Loucy (cell line): Measurements from ENCODE around the gene UBAC2.

Experiments
- CTCF ChIP-seq: fragments of 200-600 bp; sonication (generic); conservative IDR thresholded peaks from 2 replicates; pipeline ENCODE4 v1.5.1; 2014; ENCODE audit warnings: mild to moderate bottlenecking, antibody characterized with exemption, low read length
- EZH2phosphoT487 ChIP-seq: fragments of 200-600 bp; IDR thresholded peaks from 2 replicates; pipeline ENCODE4 v1.6.1; 2018; ENCODE audit warnings: antibody characterized with exemption, mild to moderate bottlenecking, moderate library complexity, borderline replicate concordance

GRCh38 chr13:99191900-99192399 is 8.7 kb upstream of the UBAC2 start:
- TF ChIP-seq CTCF (no peak), EZH2phosphoT487 (no peak)
